ENCODE results near the gene TNRC18.

- TF ChIP-seq TOX (CRISPR knock-in tag; IDR thresholded peaks at IDR 0.05; ENCODE audit: borderline replicate concordance) = no peak
- TF ChIP-seq GLIS3 (CRISPR knock-in tag; IDR thresholded peaks at IDR 0.05) = no peak
- no peak for TF ChIP-seq PATZ1 (CRISPR knock-in tag; IDR thresholded peaks at IDR 0.05; ENCODE audit: borderline replicate concordance)
These were observed 30.0 kb upstream of the TNRC18 start for GRCh38 chr7:5453566-5454075.
